B cell (primary cell): Measurements from ENCODE around the gene SFXN2. TPM values are rescaled to one million over a fixed set of nuclear protein-coding genes. Genes with fewer than 3 reads are reported as not detected.
A peak's percentile ranks its signal among the peaks of the same experiment; 100 is the strongest.

ENCODE experiments used
- ATAC-seq: fragments of 200-7000 bp; cut with Tn5 transposase; one replicate; pipeline ENCODE4 v1.10.0; 2021; ENCODE audit warnings: low read depth, mild to moderate bottlenecking, moderate number of reproducible peaks, moderate library complexity
- CTCF ChIA-PET: fragments of 350-600 bp; sonication (Branson Sonifier 250); formaldehyde crosslinking; loops from one replicate; lab custom pipeline; 2021; ENCODE audit warnings: antibody characterized with exemption, inconsistent platforms; lab: Charles Lee
- POLR2A ChIA-PET: fragments of 350-600 bp; sonication (Branson Sonifier 250); formaldehyde crosslinking; loops from one replicate; lab custom pipeline; 2021; ENCODE audit warnings: antibody characterized with exemption; lab: Charles Lee
- DNase-seq: peaks from one replicate; pipeline ENCODE4 v3.0.0; 2013
- H2AFZ ChIP-seq: 2 replicates; pipeline ENCODE4 v1.6.1; 2012; ENCODE audit warnings: mild to moderate bottlenecking, low read depth, low read length; ENCODE audit not compliant: insufficient read depth, poor library complexity, severe bottlenecking
- H3K27ac ChIP-seq, 2 donors: 1 replicate in 1 of 2; 2 replicates in 1 of 2; pipeline ENCODE4 v1.5.1; 2012 to 2013; ENCODE audit warnings: low read length in 2 of 2, mild to moderate bottlenecking in 2 of 2, moderate library complexity in 1 of 2
- H3K27me3 ChIP-seq, 4 experiments: fragments of 200-600 bp in 1 of 4; sonication (generic) in 1 of 4; replicated peaks in 1 of 4; 1 replicate in 2 of 4; 2 replicates in 2 of 4; pipeline versions ENCODE4 v1.6.1 to v1.7.0; 2013 to 2016; ENCODE audit warnings: low read length in 3 of 4, mild to moderate bottlenecking in 2 of 4, mixed read lengths in 1 of 4, moderate library complexity in 1 of 4; ENCODE audit not compliant: insufficient read depth in 4 of 4, control insufficient read depth in 3 of 4; ENCODE audit errors: control extremely low read depth in 1 of 4
- H3K36me3 ChIP-seq, 2 experiments: replicated peaks in 1 of 2; 1 replicate in 1 of 2; 2 replicates in 1 of 2; pipeline versions ENCODE4 v1.6.1 to v1.7.1; 2013; ENCODE audit warnings: low read length in 1 of 2; ENCODE audit not compliant: insufficient read depth in 2 of 2, control insufficient read depth in 1 of 2; ENCODE audit errors: control extremely low read depth in 1 of 2, extremely low read depth in 1 of 2
- H3K4me1 ChIP-seq, 2 donors: fragments of 200-600 bp in 1 of 2; sonication (generic) in 1 of 2; 1 replicate in 1 of 2; 2 replicates in 1 of 2; pipeline versions ENCODE4 v1.5.1 to v1.6.1; 2013 to 2017; ENCODE audit warnings: low read length in 2 of 2; ENCODE audit not compliant: control insufficient read depth in 2 of 2, insufficient read depth in 2 of 2
- H3K4me2 ChIP-seq: replicated peaks from 2 replicates; pipeline ENCODE3; 2012; ENCODE audit warnings: mild to moderate bottlenecking, low read depth, low read length; ENCODE audit not compliant: poor library complexity, severe bottlenecking
- H3K4me3 ChIP-seq, 5 experiments: fragments of 200-600 bp in 1 of 5; sonication (generic) in 1 of 5; 1 replicate in 3 of 5; 2 replicates in 2 of 5; pipeline versions ENCODE4 v1.5.1 to v1.7.0; 2011 to 2016; ENCODE audit warnings: low read length in 4 of 5, mild to moderate bottlenecking in 4 of 5, low read depth in 2 of 5, control low read depth in 1 of 5, moderate library complexity in 1 of 5; ENCODE audit not compliant: insufficient read depth in 1 of 5; ENCODE audit errors: control extremely low read depth in 1 of 5, extremely low read depth in 1 of 5
- H3K79me2 ChIP-seq: fragments of 200-600 bp; sonication (generic); one replicate; pipeline ENCODE4 v1.6.0; 2016; ENCODE audit warnings: low read length; ENCODE audit not compliant: control insufficient read depth, insufficient read depth
- H3K9ac ChIP-seq: fragments of 200-600 bp; sonication (generic); 2 replicates; pipeline ENCODE4 v1.6.1; 2017; ENCODE audit warnings: mild to moderate bottlenecking, low read length, moderate library complexity
- H3K9me3 ChIP-seq, 3 donors: one replicate each; pipeline versions ENCODE4 v1.6.1 to v1.7.1; 2013; ENCODE audit warnings: low read length in 2 of 3; ENCODE audit not compliant: control insufficient read depth in 2 of 3, insufficient read depth in 1 of 3; ENCODE audit errors: control extremely low read depth in 1 of 3
- H4K20me1 ChIP-seq: 2 replicates; pipeline ENCODE4 v1.6.0; 2012; ENCODE audit warnings: mild to moderate bottlenecking, low read length; ENCODE audit not compliant: insufficient read depth, control insufficient read depth, poor library complexity, severe bottlenecking
- H3K27ac Mint-ChIP-seq: one replicate; pipeline ENCODE4 v1.8.0; 2021; ENCODE audit warnings: mixed read lengths
- H3K27me3 Mint-ChIP-seq: one replicate; pipeline ENCODE4 v1.8.0; 2021; ENCODE audit warnings: mixed read lengths
- H3K4me1 Mint-ChIP-seq: one replicate; pipeline ENCODE4 v1.8.0; 2021; ENCODE audit warnings: mixed read lengths
- H3K4me3 Mint-ChIP-seq: one replicate; pipeline ENCODE4 v1.8.0; 2021; ENCODE audit warnings: mixed read lengths
- H3K9me3 Mint-ChIP-seq: one replicate; pipeline ENCODE4 v1.8.0; 2022; ENCODE audit warnings: mixed read lengths; ENCODE audit not compliant: insufficient read depth
- EZH2 ChIP-seq: IDR thresholded peaks from 2 replicates; pipeline ENCODE4 v1.6.1; 2012; ENCODE audit warnings: borderline replicate concordance, low read depth, mild to moderate bottlenecking, moderate library complexity, low read length; ENCODE audit not compliant: insufficient read depth, poor library complexity, severe bottlenecking
- WGBS: methylation state at CpG from one replicate; pipeline ENCODE4 v1.1.5; 2013; ENCODE audit warnings: missing lambda C conversion rate; ENCODE audit not compliant: insufficient coverage; 5-methylcytosine and 5-hydroxymethylcytosine counted together
- intact Hi-C: fragments of 100-400 bp; cut with micrococcal nuclease; formaldehyde crosslinking; loops from one replicate; pipeline ENCODE4 v1.10.0; 2022
- polyA plus RNA-seq: library from polyadenylated mRNA; depleted of rRNA; stranded (reverse); fragments of >200 nt; gene quantifications from 2 replicates; pipeline ENCODE4 v1.2.3, GENCODE V29; 2012
- total RNA-seq, 2 donors: library from RNA; stranded (reverse); fragments of 120-200 nt in 1 of 2; gene quantifications; 1 replicate in 1 of 2; 2 replicates in 1 of 2; pipeline versions ENCODE4 v1.2.3 to v1.2.4, GENCODE V29; 2013 to 2022
- TF ChIP-seq, protein P1 (sequence below): fragments of 200-600 bp; IDR thresholded peaks from one replicate; pipeline ENCODE4 v1.8.0; 2022; ENCODE audit warnings: antibody characterized with exemption, mild to moderate bottlenecking

The SFXN2 gene
- total and polyA plus RNA-seq, 2 donors (not counting 1 experiment from before 2014, with no cell fraction given), result 8.1 to 23.5 TPM

DNA sequence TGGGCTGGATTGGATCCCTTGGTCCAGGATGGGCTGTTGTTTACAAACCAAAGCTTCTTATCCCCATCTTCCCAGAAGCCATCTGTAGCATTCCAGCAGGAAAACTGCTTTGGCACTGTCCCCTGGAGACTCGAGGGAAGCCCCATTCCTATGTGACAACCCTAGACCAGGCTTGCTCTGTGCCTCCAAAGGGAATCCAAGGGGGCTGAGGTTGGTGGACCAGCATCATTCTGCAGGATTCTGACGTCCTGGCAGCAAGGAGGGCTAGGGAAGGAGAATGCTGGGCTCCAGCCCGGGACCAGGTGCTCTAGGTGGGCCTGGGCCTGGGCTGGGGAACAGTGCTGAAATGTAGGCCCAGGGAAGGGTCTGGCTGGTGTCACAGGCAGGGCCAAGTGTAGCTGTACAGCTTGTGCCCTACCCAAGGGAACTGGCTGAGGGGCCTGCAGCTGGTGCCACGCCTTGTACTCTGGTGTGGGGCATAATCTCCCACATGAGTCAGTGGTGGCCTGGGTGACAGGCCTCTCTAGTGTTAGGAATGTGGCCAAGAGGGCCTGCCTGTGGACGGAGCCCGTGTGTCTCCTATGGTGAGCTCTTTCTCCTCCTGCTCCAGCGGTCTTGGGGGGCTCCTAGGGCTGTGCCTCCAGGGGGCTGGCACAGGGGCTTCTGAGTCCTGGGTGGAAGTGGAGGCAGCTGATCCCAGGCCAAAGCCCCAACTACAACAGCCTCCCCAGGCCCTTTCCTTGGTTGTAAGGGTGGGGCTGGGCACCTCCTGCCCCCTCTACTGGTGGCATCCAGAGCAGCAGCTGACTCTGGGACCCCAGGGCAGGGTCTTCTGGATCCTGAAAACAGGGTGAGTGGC is 45.0 kb upstream of the SFXN2 start:
- H3K27me3 Mint-ChIP-seq, result no peaks in the 10 kb centered on the region
- Histone ChIP-seq H3K9me3 (no peaks in the 10 kb centered on the region), H4K20me1 (no peaks in the 10 kb centered on the region), H3K36me3 (no peaks in the 10 kb centered on the region), H3K27ac (no peak overlapping the region), H3K4me3 (no peak overlapping the region), H3K4me1 (peaks cover 13% of the 10 kb centered on the region in 2 donors), H3K9ac (no peak overlapping the region), H3K79me2 (no peaks in the 10 kb centered on the region), H3K27me3 (no peaks in the 10 kb centered on the region), H2AFZ (no peak overlapping the region), H3K4me2 (no peak overlapping the region)
- no peak overlapping the region for H3K27ac Mint-ChIP-seq
- no peak for TF ChIP-seq EZH2
- TF ChIP-seq, protein P1, sequence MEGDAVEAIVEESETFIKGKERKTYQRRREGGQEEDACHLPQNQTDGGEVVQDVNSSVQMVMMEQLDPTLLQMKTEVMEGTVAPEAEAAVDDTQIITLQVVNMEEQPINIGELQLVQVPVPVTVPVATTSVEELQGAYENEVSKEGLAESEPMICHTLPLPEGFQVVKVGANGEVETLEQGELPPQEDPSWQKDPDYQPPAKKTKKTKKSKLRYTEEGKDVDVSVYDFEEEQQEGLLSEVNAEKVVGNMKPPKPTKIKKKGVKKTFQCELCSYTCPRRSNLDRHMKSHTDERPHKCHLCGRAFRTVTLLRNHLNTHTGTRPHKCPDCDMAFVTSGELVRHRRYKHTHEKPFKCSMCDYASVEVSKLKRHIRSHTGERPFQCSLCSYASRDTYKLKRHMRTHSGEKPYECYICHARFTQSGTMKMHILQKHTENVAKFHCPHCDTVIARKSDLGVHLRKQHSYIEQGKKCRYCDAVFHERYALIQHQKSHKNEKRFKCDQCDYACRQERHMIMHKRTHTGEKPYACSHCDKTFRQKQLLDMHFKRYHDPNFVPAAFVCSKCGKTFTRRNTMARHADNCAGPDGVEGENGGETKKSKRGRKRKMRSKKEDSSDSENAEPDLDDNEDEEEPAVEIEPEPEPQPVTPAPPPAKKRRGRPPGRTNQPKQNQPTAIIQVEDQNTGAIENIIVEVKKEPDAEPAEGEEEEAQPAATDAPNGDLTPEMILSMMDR, result no peak
- 82% methylated on average over 4 of the region's 7 CpGs for WGBS
- no peak overlapping the region for H3K4me3 Mint-ChIP-seq
- intact Hi-C loops, result no loop called here
- ATAC-seq, result no peak
- H3K4me1 Mint-ChIP-seq, result peaks cover 14% of the 10 kb centered on the region
- ChIA-PET CTCF (interaction anchor here (1.3 kb wide), 1 partner anchor 9 kb away, joined by 5 read pairs; no protein-coding TSS in a partner anchor), POLR2A (interaction anchor here (0.5 to 0.6 kb wide), 2 partner anchors 24 to 156 kb away, joined by 3 read pairs; no protein-coding TSS in a partner anchor)
- H3K9me3 Mint-ChIP-seq, result no peaks in the 10 kb centered on the region
- DNase-seq, result peak; percentile 14
